Thyroid gland (tissue), 4 donors: ENCODE measurements around the gene UBE2H.

Experiments
- POLR2A ChIP-seq, 2 donors: fragments of 450-650 bp; IDR thresholded peaks; one replicate each; pipeline ENCODE4 v1.6.1; 2017; ENCODE audit warnings: antibody characterized with exemption in 2 of 2, mild to moderate bottlenecking in 2 of 2, moderate library complexity in 1 of 2
- TF ChIP-seq, protein P1 (sequence below), 6 experiments: fragments of 200-600 bp in 3 of 6; fragments of 450-650 bp in 3 of 6; sonication (generic) in 3 of 6; IDR thresholded peaks; one replicate each; pipeline ENCODE4 v1.5.1; 2016 to 2019; ENCODE audit warnings: antibody characterized with exemption in 6 of 6, mild to moderate bottlenecking in 2 of 6, inconsistent platforms in 1 of 6, moderate library complexity in 1 of 6

GRCh38 chr7:129908181-129908580 is 44.6 kb downstream of the UBE2H start:
- no peak for TF ChIP-seq POLR2A (IDR thresholded peaks at IDR 0.05)
- TF ChIP-seq, protein P1, sequence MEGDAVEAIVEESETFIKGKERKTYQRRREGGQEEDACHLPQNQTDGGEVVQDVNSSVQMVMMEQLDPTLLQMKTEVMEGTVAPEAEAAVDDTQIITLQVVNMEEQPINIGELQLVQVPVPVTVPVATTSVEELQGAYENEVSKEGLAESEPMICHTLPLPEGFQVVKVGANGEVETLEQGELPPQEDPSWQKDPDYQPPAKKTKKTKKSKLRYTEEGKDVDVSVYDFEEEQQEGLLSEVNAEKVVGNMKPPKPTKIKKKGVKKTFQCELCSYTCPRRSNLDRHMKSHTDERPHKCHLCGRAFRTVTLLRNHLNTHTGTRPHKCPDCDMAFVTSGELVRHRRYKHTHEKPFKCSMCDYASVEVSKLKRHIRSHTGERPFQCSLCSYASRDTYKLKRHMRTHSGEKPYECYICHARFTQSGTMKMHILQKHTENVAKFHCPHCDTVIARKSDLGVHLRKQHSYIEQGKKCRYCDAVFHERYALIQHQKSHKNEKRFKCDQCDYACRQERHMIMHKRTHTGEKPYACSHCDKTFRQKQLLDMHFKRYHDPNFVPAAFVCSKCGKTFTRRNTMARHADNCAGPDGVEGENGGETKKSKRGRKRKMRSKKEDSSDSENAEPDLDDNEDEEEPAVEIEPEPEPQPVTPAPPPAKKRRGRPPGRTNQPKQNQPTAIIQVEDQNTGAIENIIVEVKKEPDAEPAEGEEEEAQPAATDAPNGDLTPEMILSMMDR (IDR thresholded peaks at IDR 0.05) = no peak
